GM18502 (cell line): Measurements from ENCODE around the gene MCFD2.

Experiments used
- ATAC-seq: cut with Tn5 transposase; IDR thresholded peaks from one replicate; pipeline ENCODE4 v1.9.1; 2021; ENCODE audit warnings: mild to moderate bottlenecking; ENCODE audit not compliant: unreplicated experiment, poor library complexity

The MCFD2 gene

DNA sequence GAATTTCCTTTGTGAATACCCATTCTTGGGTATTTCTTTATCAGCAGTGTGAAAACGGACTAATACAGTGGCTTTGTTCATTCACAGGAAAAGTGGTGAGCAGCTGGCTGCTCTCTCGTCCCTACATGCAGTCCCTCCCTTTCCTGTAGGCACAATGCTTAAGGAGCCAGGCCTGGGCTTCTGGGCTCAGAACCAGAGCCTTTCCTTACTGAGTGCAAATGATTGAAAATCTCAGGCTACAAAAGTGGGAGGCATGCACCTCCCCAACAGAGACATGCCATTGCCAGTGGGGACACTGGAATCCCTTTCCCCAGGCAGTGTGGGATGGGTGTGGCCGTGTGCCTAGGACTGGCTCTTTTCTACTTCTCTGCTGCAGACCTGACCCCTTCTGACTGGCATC lies 61.3 kb downstream of the MCFD2 start:
- no peak for ATAC-seq

DNA sequence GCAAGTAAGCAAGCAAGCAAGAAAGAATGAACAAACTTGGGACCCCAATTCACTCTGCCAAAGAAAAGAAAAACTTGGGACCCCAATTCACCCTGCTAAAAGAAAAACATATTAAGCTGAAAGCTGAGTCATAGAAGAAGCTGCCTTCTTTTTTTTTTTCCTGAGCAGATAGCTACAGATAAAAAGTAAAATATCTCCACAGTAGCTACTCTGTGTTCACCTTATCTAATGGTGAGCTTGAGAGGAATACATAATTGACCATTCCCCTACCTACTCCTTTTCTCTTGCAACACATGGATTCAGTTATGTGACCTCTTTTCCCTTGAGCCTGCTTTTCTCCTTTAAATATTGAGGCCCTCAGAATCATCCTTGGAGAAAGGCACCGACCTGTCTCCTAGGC lies 63.0 kb downstream of the MCFD2 start:
- no peak for ATAC-seq

DNA sequence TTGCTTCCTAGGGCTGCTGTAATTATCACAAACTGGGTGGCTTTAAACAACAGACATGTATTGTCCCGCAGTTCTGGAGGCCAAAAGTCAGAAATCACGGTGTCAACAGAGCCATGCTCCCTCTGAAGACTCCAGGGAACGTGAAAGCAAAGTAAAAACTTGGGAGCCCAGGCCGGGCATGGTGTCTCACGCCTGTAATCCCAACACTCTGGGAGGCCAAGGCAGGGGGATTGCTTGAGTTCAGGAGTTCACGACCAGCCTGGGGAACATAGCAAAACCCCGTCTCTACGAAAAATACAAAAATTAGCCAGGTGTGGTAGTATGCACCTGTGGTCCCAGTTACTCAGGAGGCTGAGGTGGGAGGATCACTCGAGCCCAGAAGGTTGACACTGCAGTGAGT lies 63.5 kb downstream of the MCFD2 start:
- ATAC-seq = no peak
